Measurements from ENCODE around the gene CFAP91.
"Not testable (repeated sequence)": the region's sequence is repeated elsewhere in the genome, so short reads cannot be mapped to it uniquely, and the experiment has no call there.

The CFAP91 gene

DNA sequence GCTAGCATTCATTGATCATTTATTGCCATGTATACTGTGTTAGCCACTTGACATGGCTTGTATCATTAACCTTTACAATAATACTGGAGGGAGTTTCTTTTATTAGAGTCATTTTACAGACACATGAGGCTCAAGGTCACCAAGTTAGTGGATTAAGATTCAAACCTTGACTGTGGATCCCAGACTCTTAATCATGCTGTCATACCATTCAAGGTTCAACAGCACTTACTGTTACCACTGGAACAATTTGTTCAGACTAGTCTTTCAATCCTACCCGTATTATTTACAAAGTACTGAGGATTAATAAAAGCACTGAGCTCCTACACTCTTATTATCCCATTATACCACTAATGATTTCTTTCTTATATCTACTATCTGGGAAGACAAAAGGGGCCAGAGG, 26.8 kb upstream of the CFAP91 start:
- TF ChIP-seq, protein P1, sequence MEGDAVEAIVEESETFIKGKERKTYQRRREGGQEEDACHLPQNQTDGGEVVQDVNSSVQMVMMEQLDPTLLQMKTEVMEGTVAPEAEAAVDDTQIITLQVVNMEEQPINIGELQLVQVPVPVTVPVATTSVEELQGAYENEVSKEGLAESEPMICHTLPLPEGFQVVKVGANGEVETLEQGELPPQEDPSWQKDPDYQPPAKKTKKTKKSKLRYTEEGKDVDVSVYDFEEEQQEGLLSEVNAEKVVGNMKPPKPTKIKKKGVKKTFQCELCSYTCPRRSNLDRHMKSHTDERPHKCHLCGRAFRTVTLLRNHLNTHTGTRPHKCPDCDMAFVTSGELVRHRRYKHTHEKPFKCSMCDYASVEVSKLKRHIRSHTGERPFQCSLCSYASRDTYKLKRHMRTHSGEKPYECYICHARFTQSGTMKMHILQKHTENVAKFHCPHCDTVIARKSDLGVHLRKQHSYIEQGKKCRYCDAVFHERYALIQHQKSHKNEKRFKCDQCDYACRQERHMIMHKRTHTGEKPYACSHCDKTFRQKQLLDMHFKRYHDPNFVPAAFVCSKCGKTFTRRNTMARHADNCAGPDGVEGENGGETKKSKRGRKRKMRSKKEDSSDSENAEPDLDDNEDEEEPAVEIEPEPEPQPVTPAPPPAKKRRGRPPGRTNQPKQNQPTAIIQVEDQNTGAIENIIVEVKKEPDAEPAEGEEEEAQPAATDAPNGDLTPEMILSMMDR (IDR thresholded peaks at IDR 0.05), result no peak
- Mint-ChIP-seq H3K36me3 (ENCODE audit: low read depth) (peaks cover 43% of the 10 kb centered on the region), H3K9me3 (no peaks in the 10 kb centered on the region), H3K27me3 (ENCODE audit: low read depth, poor library complexity) (no peaks in the 10 kb centered on the region), H3K4me1 (peaks cover 27% of the 10 kb centered on the region), H3K27ac (no peak overlapping the region), H3K4me3 (peak overlapping the region; percentile 89)
- DNase-seq, result no peak

DNA sequence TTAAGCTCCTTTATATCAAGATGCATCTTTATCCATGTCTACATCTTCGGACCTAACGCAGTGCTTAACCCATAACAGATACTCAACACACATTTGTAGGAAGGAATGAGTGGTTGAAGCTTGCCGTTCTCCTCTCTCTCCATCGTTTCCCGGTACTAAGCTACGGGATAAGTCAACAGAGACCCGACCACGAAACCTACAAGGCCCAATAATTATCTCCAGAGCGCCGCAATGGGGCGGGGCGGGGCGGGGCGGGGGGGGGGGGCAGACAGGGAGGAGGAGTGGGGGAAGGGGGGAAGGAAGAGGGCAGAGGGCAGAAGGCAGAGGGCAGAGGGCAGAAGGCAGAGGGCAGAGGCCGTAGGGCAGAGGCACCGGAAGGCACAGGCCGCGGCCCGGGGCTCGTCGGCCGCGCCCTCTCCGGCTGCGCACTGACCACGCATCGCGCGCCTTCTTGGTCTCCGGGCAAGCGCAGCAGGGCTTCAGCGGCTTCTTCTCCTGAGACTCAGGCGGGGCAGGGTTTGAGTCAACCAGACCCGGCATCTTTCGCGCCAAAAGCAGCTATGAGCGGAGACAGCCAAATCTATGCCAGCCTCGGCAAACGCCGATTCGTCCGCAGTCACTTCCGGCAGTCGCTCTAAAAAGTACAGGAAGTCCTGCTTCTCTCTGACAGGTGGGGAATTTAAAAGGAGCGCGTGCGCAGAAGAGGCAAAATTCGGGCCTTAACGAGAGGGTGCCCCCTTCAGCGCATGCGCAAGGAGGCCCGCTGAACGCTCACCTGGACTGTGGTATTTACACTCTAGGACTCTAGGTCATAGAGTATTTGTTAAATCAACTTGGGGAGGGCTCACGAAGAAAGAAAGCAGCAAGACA, 25.8 kb upstream of the CFAP91 start, which contains the start of gene COX17:
COX17 (minus strand) TSS at position 636 of the 870 bp plus-strand sequence; CDS start at position 540, 96 bp downstream.
- peaks cover 35% of the 10 kb centered on the region for H3K36me3 Mint-ChIP-seq (ENCODE audit: low read depth)
- H3K4me3 Mint-ChIP-seq, result peak within 1 kb of the TSS; percentile 89
- H3K9me3 Mint-ChIP-seq, result no peaks in the 10 kb centered on the region
- peak; percentile 85 for DNase-seq
- TF ChIP-seq, protein P1 (IDR thresholded peaks at IDR 0.05), result no peak
- peaks cover 27% of the 10 kb centered on the region for H3K4me1 Mint-ChIP-seq
- no peaks in the 10 kb centered on the region for H3K27me3 Mint-ChIP-seq (ENCODE audit: low read depth, poor library complexity)
- peak within 1 kb of the TSS; percentile 97 for H3K27ac Mint-ChIP-seq

DNA sequence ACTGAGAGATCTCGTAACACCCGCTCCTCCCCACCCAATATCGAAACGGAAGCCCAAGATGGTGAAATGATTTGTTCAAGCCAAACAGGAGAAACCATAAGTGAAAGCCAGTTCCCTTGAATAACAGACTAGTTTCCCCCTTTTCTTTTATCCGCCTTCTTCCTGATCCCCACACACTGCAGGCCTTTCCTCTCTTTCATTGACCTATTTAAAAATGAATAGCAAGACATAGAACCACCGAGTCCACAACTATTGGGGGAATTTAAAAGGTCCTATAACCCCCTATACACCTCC, 25.2 kb upstream of the CFAP91 start:
- peak overlapping the region; percentile 89 for H3K4me3 Mint-ChIP-seq
- H3K27me3 Mint-ChIP-seq (ENCODE audit: low read depth, poor library complexity), result peaks cover 5% of the 10 kb centered on the region
- peak overlapping the region; percentile 87 for H3K27ac Mint-ChIP-seq
- H3K9me3 Mint-ChIP-seq, result no peaks in the 10 kb centered on the region
- no peak for DNase-seq
- H3K4me1 Mint-ChIP-seq, result peaks cover 27% of the 10 kb centered on the region
- H3K36me3 Mint-ChIP-seq (ENCODE audit: low read depth), result peaks cover 30% of the 10 kb centered on the region
- TF ChIP-seq, protein P1 (IDR thresholded peaks at IDR 0.05), result no peak

DNA sequence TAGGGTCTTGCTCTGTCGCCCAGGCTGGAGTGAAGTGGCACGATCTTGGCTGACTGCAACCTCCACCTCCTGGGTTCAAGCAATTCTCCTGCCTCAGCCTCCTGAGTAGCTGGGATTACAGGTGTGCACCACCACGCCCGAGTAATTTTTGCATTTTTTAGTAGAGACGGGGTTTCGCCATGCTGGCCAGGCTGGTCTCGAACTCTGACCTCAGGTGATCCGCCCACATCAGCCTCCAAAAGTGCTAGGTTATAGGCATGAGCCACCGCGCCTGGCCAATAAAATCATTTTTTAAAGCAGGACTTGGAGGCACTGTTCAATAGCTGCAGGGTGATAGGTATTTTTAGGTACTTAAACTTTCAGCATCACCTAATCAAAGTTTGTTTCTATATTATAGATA, 24.6 kb upstream of the CFAP91 start:
- not testable (repeated sequence) for H3K9me3 Mint-ChIP-seq; DNase-seq; H3K4me3 Mint-ChIP-seq; H3K27ac Mint-ChIP-seq; H3K27me3 Mint-ChIP-seq (ENCODE audit: low read depth, poor library complexity)
- Mint-ChIP-seq H3K36me3 (ENCODE audit: low read depth) (peaks cover 24% of the 10 kb centered on the region), H3K4me1 (peaks cover 27% of the 10 kb centered on the region)

DNA sequence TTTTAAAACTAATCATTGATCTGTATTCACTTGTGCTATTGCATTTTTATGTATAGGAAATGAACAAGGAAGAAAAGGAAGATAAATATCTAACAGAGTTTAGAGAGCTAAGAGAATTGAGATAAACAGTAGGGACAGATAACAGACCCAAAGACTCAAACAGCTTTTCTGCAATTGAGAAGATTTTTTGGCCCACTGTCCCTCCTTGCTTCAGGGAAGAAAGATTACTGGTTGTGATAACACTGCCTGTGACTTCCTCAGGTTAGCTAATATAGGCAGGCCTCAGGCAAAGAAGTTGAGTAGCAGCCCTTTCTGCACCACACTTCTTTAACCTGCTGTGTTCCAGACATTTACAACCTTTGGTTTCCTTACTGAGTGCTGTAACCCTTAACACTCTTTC, 22.9 kb upstream of the CFAP91 start:
- TF ChIP-seq, protein P1 (IDR thresholded peaks at IDR 0.05), result no peak
- H3K4me1 Mint-ChIP-seq, result peaks cover 27% of the 10 kb centered on the region
- H3K27ac Mint-ChIP-seq, result no peak overlapping the region
- H3K9me3 Mint-ChIP-seq, result no peaks in the 10 kb centered on the region
- H3K4me3 Mint-ChIP-seq, result no peak overlapping the region
- DNase-seq, result no peak
- H3K36me3 Mint-ChIP-seq (ENCODE audit: low read depth), result peaks cover 8% of the 10 kb centered on the region
- H3K27me3 Mint-ChIP-seq (ENCODE audit: low read depth, poor library complexity), result peaks cover 6% of the 10 kb centered on the region

DNA sequence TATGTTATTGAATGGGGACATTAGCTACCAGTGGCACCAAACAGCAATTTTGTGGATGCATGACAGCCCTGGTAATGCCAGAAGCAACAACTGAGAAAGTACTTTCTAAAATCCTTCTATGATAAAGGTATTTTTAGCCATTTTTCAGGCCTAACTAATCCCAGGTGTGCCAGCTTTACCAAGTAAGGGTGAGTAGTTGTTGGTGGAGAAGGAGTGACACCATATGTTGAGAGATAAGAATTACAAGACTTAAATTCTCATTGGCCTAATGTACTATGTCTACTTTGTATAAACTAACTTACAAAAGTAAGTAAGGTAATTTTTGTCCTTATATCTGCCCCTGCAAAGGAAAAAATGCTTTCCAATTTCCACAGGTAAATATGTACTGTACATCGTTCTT, 21.5 kb upstream of the CFAP91 start:
- peaks cover 9% of the 10 kb centered on the region for H3K9me3 Mint-ChIP-seq
- peaks cover 6% of the 10 kb centered on the region for H3K27me3 Mint-ChIP-seq (ENCODE audit: low read depth, poor library complexity)
- no peak overlapping the region for H3K4me3 Mint-ChIP-seq
- H3K36me3 Mint-ChIP-seq (ENCODE audit: low read depth), result no peaks in the 10 kb centered on the region
- DNase-seq, result no peak
- TF ChIP-seq, protein P1 (IDR thresholded peaks at IDR 0.05), result peak; percentile 36
- peaks cover 13% of the 10 kb centered on the region for H3K4me1 Mint-ChIP-seq
- no peak overlapping the region for H3K27ac Mint-ChIP-seq
